Common myeloid progenitor, CD34-positive (primary cell): ENCODE data around the gene S100A8.

ENCODE experiments used
- CTCF ChIA-PET: fragments of 350-600 bp; sonication (Branson Sonifier 250); formaldehyde crosslinking; loops from one replicate; lab custom pipeline; 2021; ENCODE audit warnings: antibody characterized with exemption; lab: Charles Lee
- POLR2A ChIA-PET: fragments of 350-600 bp; sonication (Branson Sonifier 250); formaldehyde crosslinking; loops from one replicate; lab custom pipeline; 2021; ENCODE audit warnings: antibody characterized with exemption; lab: Charles Lee
- DNase-seq, 3 donors: peaks; one replicate each; pipeline versions ENCODE4 v3.0.0 to v3.0.0-alpha.2; 2013
- H3K27ac ChIP-seq, 2 experiments: 1 replicate in 1 of 2; 2 replicates in 1 of 2; pipeline ENCODE4 v1.7.0; 2013; ENCODE audit warnings: inconsistent platforms in 2 of 2, low read length in 2 of 2, mild to moderate bottlenecking in 2 of 2, low read depth in 1 of 2, moderate library complexity in 1 of 2; ENCODE audit not compliant: severe bottlenecking in 2 of 2, insufficient read depth in 1 of 2, poor library complexity in 1 of 2
- H3K27me3 ChIP-seq, 5 experiments: replicated peaks in 2 of 5; 1 replicate in 3 of 5; 2 replicates in 2 of 5; pipeline versions ENCODE4 v1.6.1 to v1.7.0; 2013; ENCODE audit warnings: low read length in 4 of 5, mild to moderate bottlenecking in 2 of 5, moderate library complexity in 2 of 5, inconsistent platforms in 1 of 5; ENCODE audit not compliant: insufficient read depth in 5 of 5, control insufficient read depth in 4 of 5
- H3K36me3 ChIP-seq, 4 experiments: 1 replicate in 2 of 4; 2 replicates in 2 of 4; pipeline versions ENCODE4 v1.6.1 to v1.7.0; 2013; ENCODE audit warnings: low read length in 3 of 4, control low read depth in 1 of 4, mild to moderate bottlenecking in 1 of 4; ENCODE audit not compliant: control insufficient read depth in 4 of 4, insufficient read depth in 4 of 4
- H3K4me1 ChIP-seq, 4 experiments: 1 replicate in 3 of 4; 2 replicates in 1 of 4; pipeline versions ENCODE4 v1.6.1 to v1.7.1; 2013; ENCODE audit warnings: low read length in 3 of 4, mild to moderate bottlenecking in 3 of 4, control low read depth in 1 of 4, inconsistent platforms in 1 of 4, moderate library complexity in 1 of 4; ENCODE audit not compliant: control insufficient read depth in 4 of 4, insufficient read depth in 4 of 4; ENCODE audit errors: control extremely low read depth in 1 of 4
- H3K4me3 ChIP-seq, 7 experiments: 1 replicate in 4 of 7; 2 replicates in 3 of 7; pipeline versions ENCODE4 v1.5.1 to v1.7.0; 2013; ENCODE audit warnings: mild to moderate bottlenecking in 7 of 7, low read length in 6 of 7, moderate library complexity in 6 of 7, inconsistent platforms in 2 of 7, low read depth in 2 of 7, control low read depth in 1 of 7; ENCODE audit not compliant: insufficient read depth in 4 of 7, control insufficient read depth in 1 of 7; ENCODE audit errors: extremely low read depth in 1 of 7
- H3K9me3 ChIP-seq, 5 experiments: 1 replicate in 4 of 5; 2 replicates in 1 of 5; pipeline versions ENCODE4 v1.6.1 to v1.7.1; 2013; ENCODE audit warnings: low read length in 4 of 5, mild to moderate bottlenecking in 2 of 5, inconsistent platforms in 1 of 5, low read depth in 1 of 5, moderate library complexity in 1 of 5; ENCODE audit not compliant: control insufficient read depth in 4 of 5, insufficient read depth in 2 of 5; ENCODE audit errors: control extremely low read depth in 1 of 5
- WGBS: methylation state at CpG from one replicate; pipeline ENCODE4 v1.1.5; 2013; ENCODE audit not compliant: insufficient coverage; 5-methylcytosine and 5-hydroxymethylcytosine counted together

Gene S100A8

DNA sequence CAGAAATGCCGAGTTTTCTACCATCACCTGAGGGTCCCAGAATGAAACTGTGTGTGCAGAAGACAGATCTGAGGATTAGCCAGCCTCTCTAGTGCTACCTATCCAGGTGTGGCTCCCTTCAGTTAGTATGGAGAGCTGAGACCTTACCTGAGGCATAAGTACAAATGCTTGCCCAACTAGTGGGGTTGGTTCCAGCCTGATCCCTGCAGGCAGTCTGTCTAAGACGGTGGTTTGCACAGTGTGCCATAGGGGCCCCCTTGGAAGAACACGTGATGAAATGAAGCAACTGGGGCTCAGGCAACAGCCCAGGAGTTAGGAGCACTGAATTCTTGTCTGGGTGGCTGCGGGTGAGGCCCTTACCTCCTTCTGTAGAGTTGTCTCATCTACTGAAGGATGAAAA is 41.1 kb upstream of the S100A8 start:
- H3K36me3 ChIP-seq: no peaks in the 10 kb centered on the region
- H3K4me1 ChIP-seq: peaks cover 0 to 7% (median 6%) of the 10 kb centered on the region in 4 experiments
- H3K27ac ChIP-seq: no peak overlapping the region
- H3K4me3 ChIP-seq: no peak overlapping the region
- ChIA-PET CTCF (no interaction called here), POLR2A (no interaction called here)
- no peaks in the 10 kb centered on the region for H3K9me3 ChIP-seq
- 77% methylated on average over 4 of the region's 4 CpGs for WGBS
- peaks cover 0 to 15% (median 2%) of the 10 kb centered on the region in 5 experiments for H3K27me3 ChIP-seq
- no peak for DNase-seq

GRCh38 chr1:153431427-153431826 is 40.6 kb upstream of the S100A8 start:
- ChIA-PET POLR2A (no interaction called here), CTCF (no interaction called here)
- peaks cover 0 to 20% (median 2%) of the 10 kb centered on the region in 5 experiments for H3K27me3 ChIP-seq
- no peak for DNase-seq
- H3K9me3 ChIP-seq: no peaks in the 10 kb centered on the region
- no CpG with 5 or more reads among the region's 3 CpGs for WGBS
- H3K27ac ChIP-seq: no peak overlapping the region
- H3K36me3 ChIP-seq: no peaks in the 10 kb centered on the region
- H3K4me3 ChIP-seq: no peak overlapping the region
- peaks cover 0 to 2% (median under 1%) of the 10 kb centered on the region in 4 experiments for H3K4me1 ChIP-seq

GRCh38 chr1:153431002-153431401 is 40.1 kb upstream of the S100A8 start:
- WGBS: 91% methylated on average over 11 of the region's 17 CpGs
- ChIA-PET POLR2A (no interaction called here), CTCF (no interaction called here)

GRCh38 chr1:153430561-153430960 is 39.7 kb upstream of the S100A8 start:
- Histone ChIP-seq H3K4me1 (no peaks in the 10 kb centered on the region), H3K36me3 (no peaks in the 10 kb centered on the region), H3K27me3 (peaks cover 0 to 27% (median 2%) of the 10 kb centered on the region in 5 experiments), H3K9me3 (no peaks in the 10 kb centered on the region), H3K27ac (no peak overlapping the region), H3K4me3 (no peak overlapping the region)
- WGBS: 100% methylated on average over 2 of the region's 3 CpGs
- POLR2A ChIA-PET: no interaction called here
- DNase-seq: no peak
- CTCF ChIA-PET: interaction anchor here (1.0 kb wide), 1 partner anchor 13 kb away, joined by 3 read pairs; no protein-coding TSS in a partner anchor

More at GRCh38 chr1:153431002-153431401, 40.1 kb upstream of the S100A8 start:
- no peaks in the 10 kb centered on the region for H3K4me1 ChIP-seq
- no peak for DNase-seq
- H3K4me3 ChIP-seq: no peak overlapping the region
- H3K27ac ChIP-seq: no peak overlapping the region
- no peaks in the 10 kb centered on the region for H3K36me3 ChIP-seq
- H3K27me3 ChIP-seq: peaks cover 0 to 22% (median 2%) of the 10 kb centered on the region in 5 experiments
- H3K9me3 ChIP-seq: no peaks in the 10 kb centered on the region

- Histone ChIP-seq H3K27ac (no peak overlapping the region), H3K36me3 (no peaks in the 10 kb centered on the region), H3K4me1 (no peaks in the 10 kb centered on the region), H3K27me3 (peaks cover 0 to 29% (median 2%) of the 10 kb centered on the region in 5 experiments), H3K9me3 (no peaks in the 10 kb centered on the region), H3K4me3 (no peak overlapping the region)
- ChIA-PET POLR2A (no interaction called here), CTCF (interaction anchor here (0.8 to 1.2 kb wide), 3 partner anchors 14 to 75 kb away, joined by 3 read pairs; no protein-coding TSS in a partner anchor)
- DNase-seq: no peak
- WGBS: 90% methylated on average over 2 of the region's 2 CpGs
Measured at GRCh38 chr1:153430166-153430553, 39.3 kb upstream of the S100A8 start.

DNA sequence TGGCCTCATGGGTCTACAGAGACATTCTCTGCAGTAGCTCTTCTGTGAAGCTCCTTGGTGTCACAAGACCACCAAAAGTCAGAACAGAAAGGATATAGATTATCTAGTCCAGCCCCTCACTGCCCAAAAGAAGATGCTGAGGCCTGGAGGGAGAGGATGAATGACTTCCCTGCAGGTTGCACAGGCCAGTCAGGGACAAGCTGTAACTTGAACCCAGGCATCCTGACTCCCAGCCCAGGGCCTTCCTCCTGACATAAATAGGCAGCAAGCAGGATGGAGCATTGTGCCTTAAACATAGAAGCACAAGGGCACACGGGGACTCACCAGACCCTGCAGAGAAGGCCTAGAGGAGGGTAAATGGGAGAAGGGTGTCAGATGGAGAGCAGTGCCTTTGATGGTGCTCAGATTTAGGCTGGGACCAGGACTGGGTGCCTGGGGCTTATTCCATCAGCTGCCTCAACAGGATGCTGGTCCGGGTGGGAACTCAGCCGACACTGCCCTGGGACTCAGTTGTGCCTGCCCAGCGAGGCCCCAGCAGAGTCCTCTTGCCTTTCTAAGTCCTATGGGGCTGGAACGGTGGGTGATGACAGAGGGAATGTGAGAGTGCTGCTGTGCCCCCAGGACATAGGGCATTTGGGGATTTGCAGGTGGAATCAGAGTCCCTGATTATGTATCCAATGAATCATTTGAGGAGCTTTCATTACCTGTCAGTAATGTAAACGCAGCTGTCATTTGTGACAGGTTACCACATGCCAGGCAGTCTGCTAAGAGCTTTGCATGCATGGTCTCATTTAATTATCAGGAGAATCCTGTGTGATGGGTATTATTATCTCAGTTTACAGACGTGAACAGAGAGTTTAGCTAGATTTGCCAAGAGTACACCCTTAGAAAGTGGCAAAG is 38.6 kb upstream of the S100A8 start:
- Histone ChIP-seq H3K27ac (no peak overlapping the region), H3K4me3 (no peak overlapping the region), H3K4me1 (no peaks in the 10 kb centered on the region), H3K36me3 (no peaks in the 10 kb centered on the region), H3K9me3 (no peaks in the 10 kb centered on the region), H3K27me3 (peaks cover 0 to 29% (median 2%) of the 10 kb centered on the region in 5 experiments)
- 97% methylated on average over 6 of the region's 7 CpGs for WGBS
- CTCF ChIA-PET: interaction anchor here (0.8 to 1.2 kb wide), 4 partner anchors 14 to 74 kb away, joined by 3 read pairs; no protein-coding TSS in a partner anchor
- DNase-seq: no peak
- POLR2A ChIA-PET: no interaction called here

- POLR2A ChIA-PET: no interaction called here
- Histone ChIP-seq H3K27me3 (peaks cover 0 to 34% (median 2%) of the 10 kb centered on the region in 5 experiments), H3K27ac (no peak overlapping the region), H3K4me3 (no peak overlapping the region), H3K4me1 (no peaks in the 10 kb centered on the region), H3K36me3 (no peaks in the 10 kb centered on the region), H3K9me3 (no peaks in the 10 kb centered on the region)
- CTCF ChIA-PET: interaction anchor here (0.9 kb wide), 2 partner anchors 29 to 56 kb away, joined by 3 read pairs; no protein-coding TSS in a partner anchor
- 68% methylated on average over 6 of the region's 6 CpGs for WGBS
- DNase-seq: no peak
Measured at GRCh38 chr1:153428791-153429190, 37.9 kb upstream of the S100A8 start.
